Upper lobe of right lung (tissue), 1 donor: ENCODE results near the gene B4GALT2. TPM values are rescaled to one million over a fixed set of nuclear protein-coding genes. Genes with fewer than 3 reads are reported as not detected.

Experiments used
- ATAC-seq: fragments of 200-7000 bp; cut with Tn5 transposase; one replicate; pipeline ENCODE4 v1.9.1; 2020; ENCODE audit warnings: mild to moderate bottlenecking, moderate library complexity
- DNase-seq: peaks from one replicate; pipeline ENCODE4 v3.0.0-alpha.2; 2020
- H3K27ac ChIP-seq: fragments of 200-600 bp; one replicate; pipeline ENCODE4 v1.8.0; 2022
- H3K27me3 ChIP-seq: fragments of 200-600 bp; one replicate; pipeline ENCODE4 v1.8.0; 2022; ENCODE audit warnings: mild to moderate bottlenecking
- H3K36me3 ChIP-seq: fragments of 200-600 bp; one replicate; pipeline ENCODE4 v1.8.0; 2022
- H3K4me1 ChIP-seq: fragments of 200-600 bp; one replicate; pipeline ENCODE4 v1.8.0; 2022
- H3K4me3 ChIP-seq: fragments of 200-600 bp; one replicate; pipeline ENCODE4 v1.8.0; 2022; ENCODE audit warnings: mild to moderate bottlenecking
- H3K9me3 ChIP-seq: fragments of 200-600 bp; one replicate; pipeline ENCODE4 v1.8.0; 2022
- intact Hi-C: fragments of 100-400 bp; cut with DNase I; formaldehyde crosslinking; loops from one replicate; pipeline ENCODE4 v1.11.0; 2022
- total RNA-seq: library from RNA; stranded (reverse); fragmentation: NEBNext Ultra II Directional; extraction: Animal tissue kit (Norgen Biotek cat#: 25700); gene quantifications from one replicate; pipeline ENCODE4 v1.2.1, GENCODE V29; 2021
- TF ChIP-seq, protein P1 (sequence below): fragments of 200-600 bp; IDR thresholded peaks from one replicate; pipeline ENCODE4 v1.8.0; 2022; ENCODE audit warnings: antibody characterized with exemption
- donor health status: DM: no; HTN: yes; CAD: no; lungs with severe emphysema.

B4GALT2 gene
- total RNA-seq, 1 donor from 2014 or later: 23.8 TPM

DNA sequence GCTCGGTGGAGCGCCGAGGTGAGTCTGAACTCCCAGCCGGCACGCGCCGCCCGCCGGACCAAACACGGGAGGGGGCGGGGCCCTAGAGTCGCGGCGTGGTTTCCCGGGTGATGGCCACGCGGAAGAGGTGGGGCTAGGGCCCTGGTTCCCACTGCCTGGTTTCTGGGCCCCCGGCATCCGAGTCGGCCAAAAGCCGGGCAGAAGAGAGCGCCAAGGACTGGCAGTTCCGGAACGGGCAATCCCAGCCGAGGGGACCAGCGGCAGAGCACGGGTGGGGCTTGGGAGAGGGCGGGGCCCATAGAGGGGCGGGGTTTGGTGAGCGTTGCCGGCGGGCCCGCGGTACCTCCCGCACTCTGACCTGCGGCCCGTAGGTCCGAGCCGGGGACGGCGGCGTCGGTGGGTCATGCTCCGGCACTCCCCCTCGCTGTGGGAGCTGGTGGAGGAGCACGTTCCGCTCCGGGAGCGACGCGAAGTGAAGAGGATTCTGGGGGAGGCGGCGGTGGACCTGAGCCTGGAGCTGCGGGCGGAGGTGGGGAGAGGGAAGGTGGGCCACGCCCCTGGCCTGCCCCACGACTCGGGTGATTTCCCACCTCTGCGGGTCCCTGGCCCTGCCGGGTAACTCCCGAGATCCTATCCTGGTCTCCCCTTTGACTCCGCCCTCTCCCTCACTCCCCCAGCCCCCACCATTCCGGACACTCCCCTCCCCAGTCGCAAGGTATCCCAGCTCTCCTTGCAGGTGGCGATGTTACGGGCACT is 12.6 kb downstream of the B4GALT2 start, which contains the start of gene CCDC24:
TSS of gene CCDC24 (plus strand) at position 124 of the 756 bp plus-strand sequence. CDS start at position 404, 280 bp downstream.
- Histone ChIP-seq H3K4me3 (peak within 1 kb of the TSS; percentile 78), H3K4me1 (peaks cover 10% of the 10 kb centered on the region), H3K27ac (peak within 1 kb of the TSS; percentile 85), H3K27me3 (no peaks in the 10 kb centered on the region), H3K36me3 (no peaks in the 10 kb centered on the region), H3K9me3 (no peaks in the 10 kb centered on the region)
- DNase-seq: peak; percentile 94
- peak; percentile 90 for ATAC-seq
- TF ChIP-seq, protein P1, sequence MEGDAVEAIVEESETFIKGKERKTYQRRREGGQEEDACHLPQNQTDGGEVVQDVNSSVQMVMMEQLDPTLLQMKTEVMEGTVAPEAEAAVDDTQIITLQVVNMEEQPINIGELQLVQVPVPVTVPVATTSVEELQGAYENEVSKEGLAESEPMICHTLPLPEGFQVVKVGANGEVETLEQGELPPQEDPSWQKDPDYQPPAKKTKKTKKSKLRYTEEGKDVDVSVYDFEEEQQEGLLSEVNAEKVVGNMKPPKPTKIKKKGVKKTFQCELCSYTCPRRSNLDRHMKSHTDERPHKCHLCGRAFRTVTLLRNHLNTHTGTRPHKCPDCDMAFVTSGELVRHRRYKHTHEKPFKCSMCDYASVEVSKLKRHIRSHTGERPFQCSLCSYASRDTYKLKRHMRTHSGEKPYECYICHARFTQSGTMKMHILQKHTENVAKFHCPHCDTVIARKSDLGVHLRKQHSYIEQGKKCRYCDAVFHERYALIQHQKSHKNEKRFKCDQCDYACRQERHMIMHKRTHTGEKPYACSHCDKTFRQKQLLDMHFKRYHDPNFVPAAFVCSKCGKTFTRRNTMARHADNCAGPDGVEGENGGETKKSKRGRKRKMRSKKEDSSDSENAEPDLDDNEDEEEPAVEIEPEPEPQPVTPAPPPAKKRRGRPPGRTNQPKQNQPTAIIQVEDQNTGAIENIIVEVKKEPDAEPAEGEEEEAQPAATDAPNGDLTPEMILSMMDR: no peak
- intact Hi-C loops: no loop called here

DNA sequence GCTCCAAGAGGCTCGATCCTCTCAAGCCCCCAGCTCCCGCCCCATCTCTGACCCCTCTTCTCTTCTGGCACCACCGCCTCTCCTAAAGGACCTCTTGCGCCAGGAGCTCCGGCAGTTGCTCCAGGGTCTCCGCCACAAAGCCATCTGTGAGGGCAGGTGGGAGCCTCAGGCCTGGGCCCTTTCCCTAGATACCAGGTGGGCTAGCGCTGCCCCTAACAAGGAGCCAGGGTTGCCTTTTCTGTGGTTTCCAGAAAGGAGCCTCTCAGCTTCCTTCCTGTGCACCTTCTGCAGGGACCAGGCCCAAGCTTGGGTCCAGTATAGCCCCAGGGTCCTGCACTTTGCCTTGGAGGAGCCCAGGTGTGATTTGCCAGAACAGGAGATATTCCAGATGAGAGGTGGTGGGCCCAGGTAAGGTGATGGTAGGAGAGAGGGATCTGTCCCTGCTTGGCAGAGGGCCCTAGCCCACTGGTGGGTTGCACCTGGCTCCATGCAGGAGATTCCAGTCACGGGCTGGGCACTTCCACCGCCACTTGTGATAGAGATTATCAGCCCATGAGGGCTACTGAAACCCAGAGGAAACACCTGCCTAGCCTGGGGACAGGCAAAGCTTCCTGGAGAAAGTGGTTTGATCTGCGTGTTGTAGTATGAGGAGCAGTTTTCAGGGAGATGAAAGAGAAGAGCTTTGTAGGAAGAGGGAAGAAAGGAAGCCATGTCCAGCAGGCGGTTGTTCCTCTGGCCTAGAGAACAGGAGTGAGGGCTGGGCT is 13.4 kb downstream of the B4GALT2 start:
- Histone ChIP-seq H3K27ac (peak overlapping the region; percentile 85), H3K9me3 (no peaks in the 10 kb centered on the region), H3K36me3 (no peaks in the 10 kb centered on the region), H3K4me3 (peak overlapping the region; percentile 78), H3K27me3 (no peaks in the 10 kb centered on the region), H3K4me1 (peaks cover 10% of the 10 kb centered on the region)
- DNase-seq (no peak), ATAC-seq (no peak)
- intact Hi-C loops: no loop called here
- TF ChIP-seq, protein P1: no peak

DNA sequence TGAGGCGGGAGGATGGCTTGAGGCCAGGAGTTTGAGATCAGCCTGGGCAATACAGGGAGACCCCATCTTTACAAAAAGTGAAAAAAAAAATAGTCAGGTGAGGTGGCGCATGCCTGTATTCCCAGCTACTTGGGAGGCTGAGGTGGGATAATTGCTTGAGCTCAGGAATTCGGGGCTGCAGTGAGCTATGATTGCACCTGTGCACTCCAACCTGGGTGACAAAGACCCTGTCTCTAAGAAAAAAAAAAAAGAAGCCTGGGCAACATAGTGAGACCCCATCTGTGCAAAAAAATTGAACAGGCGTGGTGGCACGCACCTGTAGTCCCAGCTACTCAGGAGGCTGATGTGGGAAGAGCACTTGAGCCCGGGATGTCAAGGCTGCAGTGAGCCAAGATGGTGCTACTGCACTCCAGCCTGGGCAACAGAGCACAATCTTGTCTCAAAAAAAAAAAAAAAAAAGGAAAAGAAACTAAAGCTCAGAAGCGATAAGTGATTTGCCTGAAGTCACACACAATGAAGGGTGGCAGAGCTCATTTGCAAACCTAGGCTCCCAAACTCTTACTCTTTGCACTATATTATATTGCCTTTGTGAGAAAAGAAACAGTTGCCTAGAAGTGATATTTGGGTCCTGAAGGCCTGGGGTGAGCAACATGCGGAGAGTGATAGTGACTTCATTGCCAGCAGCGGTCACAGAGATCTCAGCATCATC is 14.3 kb downstream of the B4GALT2 start:
- H3K27me3 ChIP-seq: no peaks in the 10 kb centered on the region
- no peak overlapping the region for H3K27ac ChIP-seq
- H3K4me1 ChIP-seq: peaks cover 10% of the 10 kb centered on the region
- TF ChIP-seq, protein P1: no peak
- H3K4me3 ChIP-seq: no peak overlapping the region
- H3K9me3 ChIP-seq: no peaks in the 10 kb centered on the region
- ATAC-seq (no peak), DNase-seq (no peak)
- H3K36me3 ChIP-seq: no peaks in the 10 kb centered on the region
- intact Hi-C loops: no loop called here

DNA sequence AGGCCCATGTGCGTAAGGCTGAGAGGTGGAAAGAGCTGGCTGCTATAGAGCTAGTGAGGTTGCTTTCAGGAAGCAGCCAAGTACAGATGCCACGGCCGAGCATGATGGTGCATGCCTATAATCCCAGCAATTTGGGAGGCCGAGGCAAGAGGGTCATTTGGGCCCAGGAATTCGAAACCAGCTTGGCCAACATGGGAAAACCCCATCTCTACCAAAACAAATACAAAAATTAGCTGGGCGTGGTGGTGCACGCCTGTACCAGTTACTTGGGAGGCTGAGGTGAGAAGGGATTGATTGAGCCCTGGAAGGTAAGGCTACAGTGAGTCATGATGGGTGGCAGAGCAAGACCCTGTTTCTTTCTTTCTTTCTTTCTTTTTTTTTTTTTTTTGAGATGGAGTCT is 15.1 kb downstream of the B4GALT2 start:
- no peak for DNase-seq
- Histone ChIP-seq H3K4me1 (peaks cover 10% of the 10 kb centered on the region), H3K27me3 (no peaks in the 10 kb centered on the region), H3K9me3 (no peaks in the 10 kb centered on the region), H3K27ac (no peak overlapping the region), H3K4me3 (no peak overlapping the region), H3K36me3 (no peaks in the 10 kb centered on the region)
- TF ChIP-seq, protein P1: no peak
- no peak for ATAC-seq
- intact Hi-C loops: no loop called here
